K562 (cell line): ENCODE data around the gene FOXP4. TPM values are rescaled to one million over a fixed set of nuclear protein-coding genes. Genes with fewer than 3 reads are reported as not detected.

Source experiments
- ADNP ChIP-seq: fragments of 200-800 bp; sonication (Bioruptor generic); IDR thresholded peaks from 2 replicates; pipeline ENCODE4 v1.6.1; 2016; ENCODE audit warnings: missing genetic modification characterization, missing compliant biosample characterization
- BRCA1 ChIP-seq, 2 experiments: fragments of 450-650 bp in 1 of 2; sonication (generic) in 1 of 2; formaldehyde crosslinking in 1 of 2; IDR thresholded peaks; 2 replicates each; pipeline versions ENCODE4 v1.5.0 to v1.6.1; 2017 to 2020; ENCODE audit warnings: mild to moderate bottlenecking in 1 of 2, missing genetic modification reagents in 1 of 2
- ELF1 ChIP-seq: fragments of 200-800 bp; sonication (Bioruptor generic); IDR thresholded peaks from 2 replicates; pipeline ENCODE4 v1.6.1; 2016; ENCODE audit warnings: missing genetic modification characterization, missing compliant biosample characterization
- GABPB1 ChIP-seq: sonication (generic); formaldehyde crosslinking; IDR thresholded peaks from 2 replicates; pipeline ENCODE4 v1.8.0; 2022; ENCODE audit warnings: mild to moderate bottlenecking, missing genetic modification reagents
- GTF2E2 ChIP-seq: fragments of 200-800 bp; sonication (Bioruptor generic); IDR thresholded peaks from 2 replicates; pipeline ENCODE4 v1.6.1; 2016; ENCODE audit warnings: missing genetic modification characterization, missing compliant biosample characterization
- GTF2F1 ChIP-seq: IDR thresholded peaks from 2 replicates; pipeline ENCODE4 v1.6.1; 2011; ENCODE audit warnings: low read depth, low read length, improper control_type of control experiment
- MAZ ChIP-seq, 2 experiments: fragments of 450-650 bp in 1 of 2; sonication (generic) in 1 of 2; formaldehyde crosslinking; IDR thresholded peaks in 1 of 2; conservative IDR thresholded peaks in 1 of 2; 2 replicates each; pipeline versions ENCODE4 v1.4.0 to v1.5.0; 2020; ENCODE audit warnings: mild to moderate bottlenecking in 1 of 2, missing genetic modification reagents in 1 of 2
- MEIS2 ChIP-seq: fragments of 450-650 bp; IDR thresholded peaks from 2 replicates; pipeline ENCODE4 v1.6.1; 2014; ENCODE audit warnings: mild to moderate bottlenecking; ENCODE audit not compliant: partially characterized antibody
- NR2C2 ChIP-seq, 2 experiments: fragments of 200-800 bp in 1 of 2; sonication (Bioruptor generic) in 1 of 2; sonication (generic) in 1 of 2; formaldehyde crosslinking in 1 of 2; IDR thresholded peaks; 2 replicates each; pipeline versions ENCODE4 v1.6.1 to v1.8.0; 2016 to 2022; ENCODE audit warnings: mild to moderate bottlenecking in 1 of 2, missing compliant biosample characterization in 1 of 2, missing genetic modification characterization in 1 of 2, missing genetic modification reagents in 1 of 2
- RBM34 ChIP-seq: fragments of 200-400 bp; formaldehyde crosslinking; IDR thresholded peaks from 2 replicates; pipeline ENCODE4 v1.6.1; 2018; ENCODE audit warnings: low read length, borderline replicate concordance; ENCODE audit not compliant: insufficient read depth
- RNF2 ChIP-seq: sonication (generic); IDR thresholded peaks from 2 replicates; pipeline ENCODE4 v1.6.1; 2016
- SMARCA5 ChIP-seq: fragments of 450-650 bp; IDR thresholded peaks from 2 replicates; pipeline ENCODE4 v1.6.1; 2016
- SRSF9 ChIP-seq: fragments of 200-400 bp; formaldehyde crosslinking; IDR thresholded peaks from 2 replicates; pipeline ENCODE4 v1.6.1; 2017; ENCODE audit warnings: low read depth, low read length, borderline replicate concordance
- STAG1 ChIP-seq: sonication (generic); formaldehyde crosslinking; IDR thresholded peaks from 2 replicates; pipeline ENCODE4 v1.5.0; 2020; ENCODE audit warnings: missing genetic modification reagents, borderline replicate concordance
- ZBTB7A ChIP-seq: IDR thresholded peaks from 2 replicates; pipeline ENCODE4 v1.6.1; 2011; ENCODE audit warnings: low read depth, mild to moderate bottlenecking, low read length, moderate library complexity, borderline replicate concordance; ENCODE audit not compliant: control insufficient read depth
- ZNF507 ChIP-seq: conservative IDR thresholded peaks from 2 replicates; pipeline ENCODE4 v1.6.1; 2017; ENCODE audit warnings: missing genetic modification characterization, missing compliant biosample characterization
- ZNF57 ChIP-seq: fragments of 450-650 bp; formaldehyde crosslinking; IDR thresholded peaks from 2 replicates; pipeline ENCODE4 v1.4.0; 2020; ENCODE audit warnings: mild to moderate bottlenecking, moderate library complexity
- polyA plus RNA-seq, 8 experiments: library from polyadenylated mRNA; depleted of rRNA in 4 of 8; stranded (reverse) in 5 of 8; unstranded in 3 of 8; fragments of >200 nt; fragmentation: Nextera tagmentation in 2 of 8; fragmentation: Illumina TruSeq in 1 of 8; extraction: Ambion mirVana in 2 of 8; extraction: Trizol in 1 of 8; gene quantifications; 2 replicates each; pipeline versions ENCODE4 v1.2.1 to v1.2.3, GENCODE V29; 2011 to 2014; ENCODE audit warnings: inconsistent platforms in 1 of 8, missing spikeins in 1 of 8
- total RNA-seq, 7 experiments: library from RNA; depleted of rRNA in 6 of 7; stranded (reverse); fragments of >200 nt in 6 of 7; fragmentation: Illumina TruSeq in 2 of 7; extraction: Trizol in 2 of 7; gene quantifications; 2 replicates each; pipeline versions ENCODE4 v1.2.1 to v1.2.3, GENCODE V29; 2011 to 2021; ENCODE audit warnings: low replicate concordance in 1 of 7
- TF ChIP-seq, protein P1 (sequence below): fragments of 450-650 bp; IDR thresholded peaks from 2 replicates; pipeline ENCODE4 v1.6.1; 2016; ENCODE audit warnings: low read depth
- TF ChIP-seq, protein P2 (sequence below): fragments of 250-450 bp; sonication (Bioruptor Pico); IDR thresholded peaks from 2 replicates; pipeline ENCODE4 v1.5.0; 2021

FOXP4 gene
- total and polyA plus RNA-seq, 9 of the 15 experiments (the other 6 are each of a cell fraction or from before 2014, with no cell fraction given) = 0.11 to 29.4 (median 2.3) TPM

GRCh38 chr6:41602864-41603608 is 56.9 kb downstream of the FOXP4 start (continued):
- TF ChIP-seq, protein P1, sequence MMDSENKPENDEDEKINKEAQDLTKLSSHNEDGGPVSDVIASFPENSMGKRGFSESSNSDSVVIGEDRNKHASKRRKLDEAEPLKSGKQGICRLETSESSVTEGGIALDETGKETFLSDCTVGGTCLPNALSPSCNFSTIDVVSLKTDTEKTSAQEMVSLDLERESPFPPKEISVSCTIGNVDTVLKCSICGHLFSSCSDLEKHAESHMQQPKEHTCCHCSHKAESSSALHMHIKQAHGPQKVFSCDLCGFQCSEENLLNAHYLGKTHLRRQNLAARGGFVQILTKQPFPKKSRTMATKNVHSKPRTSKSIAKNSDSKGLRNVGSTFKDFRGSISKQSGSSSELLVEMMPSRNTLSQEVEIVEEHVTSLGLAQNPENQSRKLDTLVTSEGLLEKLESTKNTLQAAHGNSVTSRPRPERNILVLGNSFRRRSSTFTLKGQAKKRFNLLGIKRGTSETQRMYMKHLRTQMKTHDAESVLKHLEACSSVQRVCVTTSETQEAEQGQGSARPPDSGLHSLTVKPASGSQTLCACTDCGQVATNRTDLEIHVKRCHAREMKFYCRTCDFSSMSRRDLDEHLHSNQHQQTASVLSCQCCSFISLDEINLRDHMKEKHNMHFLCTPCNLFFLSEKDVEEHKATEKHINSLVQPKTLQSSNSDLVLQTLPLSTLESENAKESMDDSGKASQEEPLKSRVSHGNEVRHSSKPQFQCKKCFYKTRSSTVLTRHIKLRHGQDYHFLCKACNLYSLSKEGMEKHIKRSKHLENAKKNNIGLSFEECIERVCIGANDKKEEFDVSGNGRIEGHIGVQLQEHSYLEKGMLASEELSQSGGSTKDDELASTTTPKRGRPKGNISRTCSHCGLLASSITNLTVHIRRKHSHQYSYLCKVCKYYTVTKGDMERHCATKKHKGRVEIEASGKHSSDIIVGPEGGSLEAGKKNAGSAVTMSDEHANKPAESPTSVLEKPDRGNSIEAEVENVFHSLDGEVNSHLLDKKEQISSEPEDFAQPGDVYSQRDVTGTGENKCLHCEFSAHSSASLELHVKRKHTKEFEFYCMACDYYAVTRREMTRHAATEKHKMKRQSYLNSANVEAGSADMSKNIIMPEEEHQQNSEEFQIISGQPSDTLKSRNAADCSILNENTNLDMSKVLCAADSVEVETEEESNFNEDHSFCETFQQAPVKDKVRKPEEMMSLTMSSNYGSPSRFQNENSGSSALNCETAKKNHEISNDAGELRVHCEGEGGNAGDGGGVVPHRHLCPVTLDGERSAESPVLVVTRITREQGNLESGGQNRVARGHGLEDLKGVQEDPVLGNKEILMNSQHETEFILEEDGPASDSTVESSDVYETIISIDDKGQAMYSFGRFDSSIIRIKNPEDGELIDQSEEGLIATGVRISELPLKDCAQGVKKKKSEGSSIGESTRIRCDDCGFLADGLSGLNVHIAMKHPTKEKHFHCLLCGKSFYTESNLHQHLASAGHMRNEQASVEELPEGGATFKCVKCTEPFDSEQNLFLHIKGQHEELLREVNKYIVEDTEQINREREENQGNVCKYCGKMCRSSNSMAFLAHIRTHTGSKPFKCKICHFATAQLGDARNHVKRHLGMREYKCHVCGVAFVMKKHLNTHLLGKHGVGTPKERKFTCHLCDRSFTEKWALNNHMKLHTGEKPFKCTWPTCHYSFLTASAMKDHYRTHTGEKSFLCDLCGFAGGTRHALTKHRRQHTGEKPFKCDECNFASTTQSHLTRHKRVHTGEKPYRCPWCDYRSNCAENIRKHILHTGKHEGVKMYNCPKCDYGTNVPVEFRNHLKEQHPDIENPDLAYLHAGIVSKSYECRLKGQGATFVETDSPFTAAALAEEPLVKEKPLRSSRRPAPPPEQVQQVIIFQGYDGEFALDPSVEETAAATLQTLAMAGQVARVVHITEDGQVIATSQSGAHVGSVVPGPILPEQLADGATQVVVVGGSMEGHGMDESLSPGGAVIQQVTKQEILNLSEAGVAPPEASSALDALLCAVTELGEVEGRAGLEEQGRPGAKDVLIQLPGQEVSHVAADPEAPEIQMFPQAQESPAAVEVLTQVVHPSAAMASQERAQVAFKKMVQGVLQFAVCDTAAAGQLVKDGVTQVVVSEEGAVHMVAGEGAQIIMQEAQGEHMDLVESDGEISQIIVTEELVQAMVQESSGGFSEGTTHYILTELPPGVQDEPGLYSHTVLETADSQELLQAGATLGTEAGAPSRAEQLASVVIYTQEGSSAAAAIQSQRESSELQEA = no peak
- TF ChIP-seq RNF2 (no peak), NR2C2 (CRISPR knock-in tag; IDR thresholded peaks at IDR 0.05) (no peak), NR2C2 (tag; IDR thresholded peaks at IDR 0.05) (no peak), ZBTB7A (0 out of 2 replicates have a peak, but pooled peaks have one; percentile 23), GABPB1 (CRISPR knock-in tag) (0 out of 2 replicates have a peak, but pooled peaks have one; percentile 16), ELF1 (peak; percentile 62), MAZ (CRISPR knock-in tag; conservative IDR thresholded peaks at IDR 0.05 in 1 of 2, IDR thresholded peaks at IDR 0.05 in 1 of 2) (peak in 1 of 2 experiments; percentile 47; a peak in 2 of 4 replicates), ADNP (tag) (peak; percentile 96), ZNF57 (no peak), SRSF9 (no peak), GTF2F1 (no peak), MEIS2 (no peak), ZNF507 (tag) (no peak), SMARCA5 (peak; percentile 94), BRCA1 (IDR thresholded peaks at IDR 0.05) (no peak), BRCA1 (CRISPR knock-in tag; IDR thresholded peaks at IDR 0.05) (no peak), STAG1 (CRISPR knock-in tag) (peak; percentile 71), RBM34 (no peak), GTF2E2 (tag) (no peak)
- TF ChIP-seq, protein P2, sequence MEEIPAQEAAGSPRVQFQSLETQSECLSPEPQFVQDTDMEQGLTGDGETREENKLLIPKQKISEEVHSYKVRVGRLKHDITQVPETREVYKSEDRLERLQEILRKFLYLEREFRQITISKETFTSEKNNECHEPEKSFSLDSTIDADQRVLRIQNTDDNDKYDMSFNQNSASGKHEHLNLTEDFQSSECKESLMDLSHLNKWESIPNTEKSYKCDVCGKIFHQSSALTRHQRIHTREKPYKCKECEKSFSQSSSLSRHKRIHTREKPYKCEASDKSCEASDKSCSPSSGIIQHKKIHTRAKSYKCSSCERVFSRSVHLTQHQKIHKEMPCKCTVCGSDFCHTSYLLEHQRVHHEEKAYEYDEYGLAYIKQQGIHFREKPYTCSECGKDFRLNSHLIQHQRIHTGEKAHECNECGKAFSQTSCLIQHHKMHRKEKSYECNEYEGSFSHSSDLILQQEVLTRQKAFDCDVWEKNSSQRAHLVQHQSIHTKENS (CRISPR knock-in tag) = no peak
